Activated CD8-positive, alpha-beta memory T cell treated with anti-CD3 and anti-CD28 coated beads for 36 hours (primary cell): ENCODE data around the gene NPR3. TPM values are rescaled to one million over a fixed set of nuclear protein-coding genes. Genes with fewer than 3 reads are reported as not detected.

Source experiments
- CTCF ChIA-PET: fragments of 350-600 bp; sonication (Branson Sonifier 250); formaldehyde crosslinking; loops from one replicate; lab custom pipeline; 2021; ENCODE audit warnings: antibody characterized with exemption; lab: Charles Lee
- POLR2A ChIA-PET: fragments of 350-600 bp; sonication (Branson Sonifier 250); formaldehyde crosslinking; loops from one replicate; lab custom pipeline; 2021; ENCODE audit warnings: antibody characterized with exemption; lab: Charles Lee
- total RNA-seq, 2 experiments: library from RNA; stranded (reverse); gene quantifications; one replicate each; pipeline ENCODE4 v1.2.3, GENCODE V29; 2021

The NPR3 gene, protein sequence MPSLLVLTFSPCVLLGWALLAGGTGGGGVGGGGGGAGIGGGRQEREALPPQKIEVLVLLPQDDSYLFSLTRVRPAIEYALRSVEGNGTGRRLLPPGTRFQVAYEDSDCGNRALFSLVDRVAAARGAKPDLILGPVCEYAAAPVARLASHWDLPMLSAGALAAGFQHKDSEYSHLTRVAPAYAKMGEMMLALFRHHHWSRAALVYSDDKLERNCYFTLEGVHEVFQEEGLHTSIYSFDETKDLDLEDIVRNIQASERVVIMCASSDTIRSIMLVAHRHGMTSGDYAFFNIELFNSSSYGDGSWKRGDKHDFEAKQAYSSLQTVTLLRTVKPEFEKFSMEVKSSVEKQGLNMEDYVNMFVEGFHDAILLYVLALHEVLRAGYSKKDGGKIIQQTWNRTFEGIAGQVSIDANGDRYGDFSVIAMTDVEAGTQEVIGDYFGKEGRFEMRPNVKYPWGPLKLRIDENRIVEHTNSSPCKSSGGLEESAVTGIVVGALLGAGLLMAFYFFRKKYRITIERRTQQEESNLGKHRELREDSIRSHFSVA
- total RNA-seq = not detected

- ChIA-PET POLR2A (no interaction called here), CTCF (interaction anchor here (0.7 kb wide), 1 partner anchor 868 kb away, joined by 3 read pairs; no protein-coding TSS in a partner anchor)
These were observed at the start of gene NPR3 for GRCh38 chr5:32710550-32711361. Gene NPR3, plus strand, starts transcription at chr5:32711321. Its CDS starts 456 bp downstream, at chr5:32711777.

- POLR2A ChIA-PET = no interaction called here
- CTCF ChIA-PET = no interaction called here
These were observed 46.6 kb upstream of the NPR3 start for GRCh38 chr5:32664523-32664922.

DNA sequence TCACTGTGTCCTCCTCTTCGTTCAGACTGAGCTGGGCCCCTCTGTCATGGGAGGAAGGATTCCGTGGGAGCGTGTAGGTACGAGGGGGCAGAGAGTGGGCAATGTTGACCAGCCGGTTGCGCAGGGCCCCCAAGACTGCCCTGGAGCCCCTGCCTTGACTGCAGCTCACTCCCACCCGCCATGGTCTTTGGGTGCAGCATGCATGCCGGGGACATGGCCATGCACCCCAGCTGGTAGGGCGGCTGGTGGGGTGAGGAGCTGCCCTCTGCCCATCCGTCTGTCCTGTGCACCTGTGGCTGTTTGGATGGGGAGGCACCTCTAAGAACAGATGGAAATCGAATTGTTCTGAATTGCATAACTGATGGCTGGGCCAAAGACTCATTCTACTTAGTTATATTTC is 42.6 kb upstream of the NPR3 start:
- CTCF ChIA-PET = no interaction called here
- POLR2A ChIA-PET = no interaction called here

- ChIA-PET POLR2A (no interaction called here), CTCF (no interaction called here)
These were observed 37.8 kb upstream of the NPR3 start for GRCh38 chr5:32673272-32673671.

DNA sequence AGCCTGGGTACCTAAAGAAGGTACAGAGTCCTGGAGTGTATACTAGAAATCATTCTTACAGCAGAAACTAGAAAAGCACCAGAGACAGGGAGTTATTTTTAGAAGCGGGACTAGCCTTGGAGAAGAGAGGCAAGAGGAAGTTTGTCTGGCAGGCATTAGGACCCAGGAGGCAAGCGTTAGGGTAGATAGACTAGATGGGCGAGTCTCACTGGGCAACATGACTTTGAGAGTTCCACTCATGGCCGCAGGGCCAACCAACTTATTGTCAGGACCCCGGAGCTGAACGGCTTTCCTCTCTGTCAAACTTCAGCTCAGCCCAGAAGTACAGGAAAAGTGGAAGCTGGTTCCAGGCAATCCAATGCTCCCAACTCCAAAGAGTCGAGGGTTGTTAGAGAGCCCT is 34.1 kb upstream of the NPR3 start:
- POLR2A ChIA-PET = no interaction called here
- CTCF ChIA-PET = no interaction called here

- ChIA-PET POLR2A (no interaction called here), CTCF (no interaction called here)
These were observed 32.6 kb upstream of the NPR3 start for GRCh38 chr5:32678472-32678871.

DNA sequence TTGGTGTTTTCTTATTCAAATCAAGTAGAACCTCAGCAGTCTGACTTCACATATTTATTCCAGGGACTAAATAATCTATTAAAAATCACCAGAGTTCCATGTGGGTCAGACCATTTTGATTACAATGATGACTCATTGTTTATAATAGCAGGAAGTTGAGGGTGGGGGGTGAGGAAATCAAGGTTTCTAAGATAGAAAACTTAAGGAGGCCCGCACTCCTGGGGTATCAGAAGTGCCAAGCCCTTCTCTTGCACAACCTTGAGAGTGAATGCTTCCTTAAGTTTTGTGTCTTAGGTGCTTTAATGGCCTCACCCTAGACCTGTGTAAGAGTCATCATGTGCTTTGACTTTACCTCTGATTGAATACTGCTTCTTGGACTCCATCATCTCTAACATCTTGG is 31.9 kb upstream of the NPR3 start:
- ChIA-PET CTCF (no interaction called here), POLR2A (no interaction called here)

GRCh38 chr5:32680183-32680582 is 30.9 kb upstream of the NPR3 start:
- ChIA-PET POLR2A (no interaction called here), CTCF (no interaction called here)

DNA sequence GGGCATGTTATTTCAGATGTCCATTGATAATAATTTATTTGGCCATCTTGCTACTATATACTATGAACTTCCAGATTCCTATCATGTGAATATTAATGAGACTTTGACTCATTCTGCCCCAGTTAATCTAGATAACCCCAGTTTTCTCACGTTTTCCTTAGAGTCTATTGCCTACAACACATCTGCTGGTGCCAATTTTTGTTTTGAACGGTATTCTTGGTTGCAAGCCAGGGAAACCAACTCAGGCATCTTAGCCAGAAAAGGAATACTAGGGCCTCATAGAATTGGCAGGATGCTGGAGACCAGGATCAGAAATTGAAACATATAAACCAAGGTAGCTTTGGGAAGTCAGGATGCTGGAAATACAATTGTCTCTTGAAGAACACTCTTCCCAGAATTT is 28.0 kb upstream of the NPR3 start:
- ChIA-PET POLR2A (no interaction called here), CTCF (no interaction called here)

DNA sequence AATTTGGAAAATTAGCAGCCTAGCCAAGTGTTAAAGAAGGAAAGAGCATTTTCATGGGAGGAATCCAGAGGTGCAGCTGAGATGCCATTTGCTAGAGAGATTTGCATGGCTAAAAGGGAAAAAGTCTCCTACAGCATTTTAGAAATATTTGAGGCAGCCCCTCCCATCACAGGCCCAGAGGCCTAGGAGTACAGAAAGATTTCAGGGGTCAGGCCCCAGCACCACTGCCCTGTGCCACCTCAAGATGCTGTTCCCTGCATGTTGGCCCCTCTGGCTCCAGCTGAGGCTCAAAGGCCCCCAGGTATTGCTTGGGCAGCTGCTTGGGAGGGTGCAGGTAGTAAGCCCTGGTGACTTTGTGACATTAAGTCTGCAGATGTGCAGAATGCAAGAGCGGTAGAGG is 26.9 kb upstream of the NPR3 start:
- ChIA-PET CTCF (no interaction called here), POLR2A (no interaction called here)

GRCh38 chr5:32686799-32687498 is 24.2 kb upstream of the NPR3 start:
- POLR2A ChIA-PET = no interaction called here
- CTCF ChIA-PET = no interaction called here

DNA sequence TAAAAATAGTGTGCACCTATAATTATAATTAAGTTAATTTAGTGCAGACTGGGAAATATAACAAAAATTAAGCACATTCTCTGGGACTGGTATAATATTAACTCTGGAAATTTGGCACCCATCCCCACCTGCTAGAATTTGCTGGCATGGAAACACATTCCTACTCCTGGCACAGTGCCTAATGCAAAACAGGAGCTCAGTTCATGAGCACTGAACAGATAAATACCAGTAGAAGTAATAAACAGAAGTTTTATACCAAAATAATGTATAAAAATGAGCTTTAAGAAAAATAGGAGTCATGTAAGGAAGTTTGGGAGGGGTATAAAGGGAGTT is 23.7 kb upstream of the NPR3 start:
- POLR2A ChIA-PET = no interaction called here
- CTCF ChIA-PET = no interaction called here

GRCh38 chr5:32690153-32690552 is 21.0 kb upstream of the NPR3 start:
- POLR2A ChIA-PET = no interaction called here
- CTCF ChIA-PET = no interaction called here

GRCh38 chr5:32690666-32691065 is 20.5 kb upstream of the NPR3 start:
- ChIA-PET CTCF (no interaction called here), POLR2A (no interaction called here)

DNA sequence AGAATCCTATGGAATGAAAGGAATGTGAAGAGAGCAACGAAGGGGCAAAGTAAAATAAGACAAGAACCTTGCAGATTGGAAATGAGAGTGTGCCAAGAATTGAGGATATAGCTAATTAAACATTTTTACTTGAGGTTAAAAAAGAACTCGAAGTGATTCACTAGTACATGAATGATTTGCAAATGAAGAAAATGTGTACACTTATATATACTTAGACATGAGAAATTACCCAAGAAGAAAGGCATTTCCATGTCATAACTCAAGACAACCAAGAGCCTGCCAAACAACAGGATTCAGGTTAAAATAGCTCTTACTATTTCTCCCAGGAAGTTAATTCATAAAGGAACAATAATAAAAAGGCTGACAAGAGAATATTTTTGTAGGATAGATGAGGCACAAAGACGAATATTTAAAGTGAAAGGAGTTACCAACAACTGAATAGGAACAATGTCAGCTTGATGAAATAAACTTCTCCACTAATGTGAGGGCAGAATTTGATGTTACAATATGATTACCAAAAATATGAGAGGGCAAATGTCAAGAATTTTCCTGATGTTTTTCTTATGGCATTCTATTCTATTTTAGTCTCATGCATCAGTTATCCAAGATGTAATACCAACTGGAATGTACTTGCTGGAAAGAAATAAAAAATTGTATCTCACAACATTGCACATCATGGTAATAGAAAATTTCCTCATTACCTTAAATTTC is 18.9 kb upstream of the NPR3 start:
- ChIA-PET CTCF (no interaction called here), POLR2A (no interaction called here)

- ChIA-PET CTCF (no interaction called here), POLR2A (no interaction called here)
These were observed 7.2 kb upstream of the NPR3 start for GRCh38 chr5:32703957-32704356.

DNA sequence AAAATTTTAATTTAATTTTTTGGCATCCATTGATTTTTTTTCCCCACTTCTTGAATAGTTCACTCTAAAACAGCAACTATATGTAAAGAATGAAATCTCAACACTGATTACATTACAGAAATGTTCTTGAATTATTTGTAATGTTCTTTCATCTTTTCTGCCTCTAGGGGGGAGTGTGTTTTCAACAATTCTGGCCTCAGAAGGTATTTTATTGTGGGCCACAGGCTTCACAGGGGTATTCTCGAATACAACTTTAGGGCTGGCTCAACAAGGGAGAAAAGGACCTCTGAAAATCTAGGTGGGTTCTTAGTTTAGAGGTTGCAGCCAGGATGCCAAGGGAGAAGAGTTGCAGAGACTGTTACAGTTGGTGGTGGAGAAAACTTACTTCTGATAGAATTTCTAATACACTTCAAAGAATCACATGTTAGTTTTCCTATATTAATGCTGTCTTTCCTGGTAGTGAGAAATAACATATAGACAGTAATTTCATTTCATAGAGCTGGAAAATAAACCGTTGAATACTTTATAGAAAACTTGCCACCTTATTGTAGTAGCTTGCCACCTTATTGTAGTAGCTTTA is 3.6 kb upstream of the NPR3 start:
- ChIA-PET CTCF (no interaction called here), POLR2A (no interaction called here)

GRCh38 chr5:32708949-32709348 is 2.2 kb upstream of the NPR3 start:
- POLR2A ChIA-PET = no interaction called here
- CTCF ChIA-PET = no interaction called here
